NOMO-1 (cell line): ENCODE measurements around the gene CORO6.

Source experiments
- DNase-seq, 2 experiments: peaks; one replicate each; lab custom pipeline; 2025; ENCODE audit not compliant: unreplicated experiment in 2 of 2; lab: John Stamatoyannopoulos, UW

Gene CORO6

DNA sequence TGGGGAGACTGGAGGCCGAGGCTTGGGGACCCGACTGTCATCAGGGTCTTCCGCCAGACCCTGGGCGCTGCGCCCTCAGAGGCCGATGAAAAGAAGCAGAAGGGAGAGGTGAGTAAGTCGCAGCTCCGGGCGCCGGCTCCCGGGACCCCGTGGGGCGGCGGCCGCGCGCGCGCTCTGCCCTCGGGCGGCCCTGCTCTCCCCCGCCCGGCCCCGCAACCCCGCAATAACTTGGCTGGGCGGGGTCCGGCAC is 55.5 kb downstream of the CORO6 start:
- DNase-seq, result no peak

DNA sequence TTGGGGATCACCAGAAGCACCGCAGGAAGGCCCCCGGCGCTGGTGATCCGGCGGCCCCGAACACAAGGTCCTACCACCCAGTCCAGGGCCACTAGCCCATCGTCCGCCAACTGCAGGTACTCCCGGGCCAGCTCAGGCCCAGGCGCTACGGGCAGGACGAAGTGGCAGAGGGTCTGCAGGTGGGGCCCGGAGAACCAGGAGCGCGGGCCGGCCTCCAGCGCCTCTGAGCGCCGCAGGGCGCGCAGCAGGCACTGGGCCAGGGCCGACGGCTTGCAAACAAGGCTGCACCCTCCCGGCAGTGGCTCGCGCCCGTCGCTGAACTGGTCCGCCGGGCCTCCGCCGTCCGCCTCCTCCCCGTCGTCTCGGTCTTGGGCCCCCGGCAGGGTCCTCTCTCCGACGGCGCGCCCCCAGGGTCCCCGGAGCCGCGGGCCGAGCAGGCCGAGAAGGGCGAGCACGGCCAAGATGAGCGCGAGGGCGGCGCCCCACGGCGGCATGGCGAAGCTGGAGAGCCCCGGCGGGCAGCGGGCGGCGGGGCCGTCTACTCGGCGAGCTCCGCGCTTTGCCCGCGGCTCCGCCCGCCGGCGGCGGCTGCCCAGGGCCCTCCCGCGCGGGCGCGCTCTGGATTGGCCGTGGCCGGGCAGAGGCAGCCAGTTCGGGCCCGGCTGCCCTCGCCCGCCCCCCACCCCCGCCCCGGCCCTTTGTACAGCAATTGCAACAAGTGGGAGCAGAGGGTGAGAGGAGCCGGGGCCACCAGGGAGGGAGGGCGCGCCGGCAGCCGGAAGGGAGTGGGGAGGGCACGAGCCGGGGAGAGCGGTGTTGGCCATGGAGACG is 56.0 kb downstream of the CORO6 start, which contains the start of gene ABHD15:
Gene ABHD15 (minus strand): TSS at position 565 of the 831 bp plus-strand sequence. CDS start 71 bp downstream, at position 494.
- DNase-seq, result peak; percentile 64 to 80

DNA sequence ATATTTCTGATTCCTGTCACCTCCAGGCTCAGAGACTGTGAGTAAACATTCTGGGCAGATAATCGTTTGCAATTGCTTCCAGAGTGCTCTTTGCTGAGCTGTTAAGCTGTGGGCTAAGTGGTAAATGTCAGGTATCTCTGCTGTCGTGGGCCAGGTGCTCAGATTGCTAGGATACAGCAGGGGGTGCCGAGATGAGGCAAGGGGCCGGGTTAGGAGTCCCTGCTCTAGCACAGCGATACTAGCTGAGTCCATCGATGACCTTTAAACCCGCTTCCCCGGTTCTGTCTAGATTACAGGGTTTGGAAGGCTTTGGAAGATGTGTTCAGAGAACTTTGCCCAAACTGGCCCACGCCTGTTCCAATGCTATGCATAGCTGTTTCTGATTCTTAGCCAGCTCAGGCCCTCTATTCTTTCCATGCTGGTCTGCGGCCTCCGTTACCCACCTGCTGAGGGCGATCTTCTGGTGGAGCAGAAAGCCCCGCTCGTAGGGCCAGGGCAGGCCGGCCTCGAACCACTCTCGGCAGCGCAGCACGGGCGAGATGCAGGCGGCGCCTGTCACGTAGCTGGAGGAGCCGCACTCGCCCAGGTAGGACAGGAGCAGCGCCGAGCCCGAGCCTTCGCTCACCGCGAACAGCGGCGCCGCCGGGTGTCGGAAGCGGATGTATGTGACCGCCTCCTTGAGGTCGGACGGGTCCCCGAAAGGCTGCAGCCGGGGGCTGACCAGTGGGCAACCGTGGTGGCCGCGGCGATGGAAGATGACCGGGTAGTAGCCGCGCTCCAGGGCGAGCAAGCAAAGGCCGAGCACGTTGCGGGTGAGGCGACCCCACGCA is 56.9 kb downstream of the CORO6 start:
- peak; percentile 39 to 47 for DNase-seq
